Transverse colon (tissue), 4 donors: ENCODE results near the gene ARMC2. TPM values are rescaled to one million over a fixed set of nuclear protein-coding genes. Genes with fewer than 3 reads are reported as not detected.

Source experiments
- DNase-seq: peaks from one replicate; pipeline ENCODE4 v3.0.0-alpha.2; 2019
- H3K27ac ChIP-seq, 4 donors: fragments of 200-600 bp; sonication (generic); 2 replicates each; pipeline ENCODE4 v1.5.1; 2016 to 2018; ENCODE audit warnings: inconsistent platforms in 4 of 4
- H3K27me3 ChIP-seq: fragments of 200-600 bp; sonication (generic); 2 replicates; pipeline ENCODE4 v1.5.1; 2017; ENCODE audit warnings: inconsistent platforms
- H3K36me3 ChIP-seq, 4 donors: fragments of 200-600 bp; sonication (generic); 2 replicates each; pipeline ENCODE4 v1.5.1; 2017 to 2019; ENCODE audit warnings: inconsistent platforms in 4 of 4
- H3K4me1 ChIP-seq, 4 donors: fragments of 200-600 bp; sonication (generic); 2 replicates each; pipeline ENCODE4 v1.5.1; 2017 to 2020; ENCODE audit warnings: inconsistent platforms in 4 of 4
- H3K4me3 ChIP-seq, 4 donors: fragments of 200-600 bp; sonication (generic); 1 replicate in 1 of 4; 2 replicates in 3 of 4; pipeline versions ENCODE4 v1.5.1 to v1.6.1; 2017 to 2019; ENCODE audit warnings: inconsistent platforms in 4 of 4
- H3K9me3 ChIP-seq, 2 donors: fragments of 200-600 bp; sonication (generic); 2 replicates each; pipeline ENCODE4 v1.5.1; 2017 to 2019; ENCODE audit warnings: inconsistent platforms in 2 of 2
- CTCF ChIP-seq, 5 experiments: fragments of 200-600 bp in 3 of 5; fragments of 450-650 bp in 2 of 5; sonication (generic) in 3 of 5; IDR thresholded peaks; 1 replicate in 2 of 5; 2 replicates in 3 of 5; pipeline ENCODE4 v1.5.1; 2016 to 2017; ENCODE audit warnings: antibody characterized with exemption in 5 of 5, inconsistent platforms in 3 of 5, mild to moderate bottlenecking in 2 of 5, moderate library complexity in 1 of 5
- EP300 ChIP-seq: sonication (generic); formaldehyde crosslinking; IDR thresholded peaks from one replicate; pipeline ENCODE4 v1.6.1; 2017; ENCODE audit warnings: antibody characterized with exemption, low read depth
- POLR2A ChIP-seq: fragments of 450-650 bp; IDR thresholded peaks from one replicate; pipeline ENCODE4 v1.6.1; 2016; ENCODE audit warnings: antibody characterized with exemption, mild to moderate bottlenecking, moderate library complexity
- POLR2AphosphoS5 ChIP-seq, 3 donors: sonication (generic); formaldehyde crosslinking; IDR thresholded peaks; one replicate each; pipeline ENCODE4 v1.6.1; 2016; ENCODE audit warnings: antibody characterized with exemption in 3 of 3
- WGBS, 2 donors: methylation state at CpG; one replicate each; pipeline ENCODE4 v1.1.5; 2018; ENCODE audit warnings: low coverage in 1 of 2; 5-methylcytosine and 5-hydroxymethylcytosine counted together
- in situ Hi-C, 4 donors: fragments of 200-750 bp; cut with MboI; loops; one replicate each; pipeline versions ENCODE4 v1.15.0 to v1.15.1; 2017; ENCODE audit warnings: low sequenced_read_pairs in 3 of 4, low pct_ligation_motif_present in 1 of 4, low pct_unique_long_range_greater_than_20kb in 1 of 4
- intact Hi-C: fragments of 100-400 bp; cut with DNase I; formaldehyde crosslinking; loops from one replicate; pipeline ENCODE4 v1.15.1; 2023; ENCODE audit warnings: low total_unique reads
- total RNA-seq, 4 donors: library from RNA; depleted of rRNA; stranded (reverse); fragments of >200 nt; gene quantifications; one replicate each; pipeline ENCODE4 v1.1.0, GENCODE V29; 2016

ARMC2 gene
- total RNA-seq, 4 donors from 2014 or later: 2.0 to 7.5 (median 3.0) TPM

GRCh38 chr6:108895571-108895970, 47.3 kb downstream of the ARMC2 start:
- intact Hi-C loops: no loop called here
- Histone ChIP-seq H3K27me3 (no peaks in the 10 kb centered on the region), H3K36me3 (no peaks in the 10 kb centered on the region), H3K9me3 (no peaks in the 10 kb centered on the region), H3K4me3 (no peak overlapping the region), H3K4me1 (peaks cover 3 to 13% (median 7%) of the 10 kb centered on the region in 4 donors), H3K27ac (peak overlapping the region; percentile 9 to 50 (median 28))
- DNase-seq: no peak
- WGBS, 2 donors: 80 to 93% methylated on average over 1 of the region's 1 CpG
- TF ChIP-seq CTCF (IDR thresholded peaks at IDR 0.05): no peak
- no peak for TF ChIP-seq EP300
- no peak for TF ChIP-seq POLR2AphosphoS5 (IDR thresholded peaks at IDR 0.05)
- TF ChIP-seq POLR2A: no peak
- in situ Hi-C loops: loop anchor here in 2 of 4 donors (10.0 kb wide), 1 partner anchor 351 kb away; no protein-coding TSS in a partner anchor

GRCh38 chr6:108896111-108896661, 48.0 kb downstream of the ARMC2 start:
- intact Hi-C loops: no loop called here
- Histone ChIP-seq H3K27ac (peak overlapping the region; percentile 9 to 61 (median 48)), H3K4me3 (no peak overlapping the region), H3K4me1 (peaks cover 3 to 13% (median 7%) of the 10 kb centered on the region in 4 donors), H3K9me3 (no peaks in the 10 kb centered on the region), H3K27me3 (no peaks in the 10 kb centered on the region), H3K36me3 (no peaks in the 10 kb centered on the region)
- in situ Hi-C loops: loop anchor here in 2 of 4 donors (10.0 kb wide), 1 partner anchor 351 kb away; no protein-coding TSS in a partner anchor
- TF ChIP-seq CTCF (IDR thresholded peaks at IDR 0.05) (no peak), POLR2A (no peak), POLR2AphosphoS5 (IDR thresholded peaks at IDR 0.05) (peak in 1 of 3 donors; percentile 28), EP300 (no peak)
- no peak for DNase-seq
- WGBS, 2 donors: 68 to 73% methylated on average over 3 of the region's 3 CpGs

GRCh38 chr6:108897371-108897770, 49.1 kb downstream of the ARMC2 start:
- 50 to 70% methylated on average over 1 of the region's 1 CpG for WGBS, 2 donors
- no peak overlapping the region for H3K4me3 ChIP-seq
- H3K9me3 ChIP-seq: no peaks in the 10 kb centered on the region
- peaks cover 3 to 23% (median 7%) of the 10 kb centered on the region in 4 donors for H3K4me1 ChIP-seq
- no peak for DNase-seq
- no peak for TF ChIP-seq EP300
- TF ChIP-seq POLR2AphosphoS5 (IDR thresholded peaks at IDR 0.05): no peak
- no peak for TF ChIP-seq CTCF (IDR thresholded peaks at IDR 0.05)
- TF ChIP-seq POLR2A: no peak
- in situ Hi-C loops: loop anchor here in 2 of 4 donors (10.0 kb wide), 1 partner anchor 353 kb away; no protein-coding TSS in a partner anchor
- peak overlapping the region in 1 of 4 donors; percentile 9 for H3K27ac ChIP-seq
- intact Hi-C loops: no loop called here
- H3K36me3 ChIP-seq: no peaks in the 10 kb centered on the region
- no peaks in the 10 kb centered on the region for H3K27me3 ChIP-seq

- H3K4me1 ChIP-seq: peaks cover under 1 to 35% (median 10%) of the 10 kb centered on the region in 4 donors
- in situ Hi-C loops (loop anchor here in 1 of 4 donors (25.0 kb wide), 1 partner anchor 160 kb away; no protein-coding TSS in a partner anchor), intact Hi-C loops (no loop called here)
- no peak for DNase-seq
- H3K27ac ChIP-seq: peak overlapping the region in 3 of 4 donors; percentile 11 to 42 (median 13)
- TF ChIP-seq POLR2AphosphoS5 (IDR thresholded peaks at IDR 0.05): no peak
- TF ChIP-seq EP300: no peak
- TF ChIP-seq CTCF (IDR thresholded peaks at IDR 0.05): no peak
- TF ChIP-seq POLR2A: no peak
- no peak overlapping the region for H3K4me3 ChIP-seq
- no peaks in the 10 kb centered on the region for H3K36me3 ChIP-seq
- no peaks in the 10 kb centered on the region for H3K9me3 ChIP-seq
- no peaks in the 10 kb centered on the region for H3K27me3 ChIP-seq
Observed at GRCh38 chr6:108902382-108902792, 54.2 kb downstream of the ARMC2 start.
